H1 (cell line): ENCODE results near the gene GPR15LG. TPM values are rescaled to one million over a fixed set of nuclear protein-coding genes. Genes with fewer than 3 reads are reported as not detected.

Source experiments
- CTCF ChIA-PET: fragments of 300-600 bp; sonication (Branson Sonifier 250); formaldehyde crosslinking; loops from one replicate; lab custom pipeline; 2021; ENCODE audit not compliant: partially characterized antibody; lab: Charles Lee
- POLR2A ChIA-PET: fragments of 300-600 bp; sonication (Branson Sonifier 250); formaldehyde crosslinking; loops from one replicate; lab custom pipeline; 2021; ENCODE audit warnings: inconsistent platforms; ENCODE audit not compliant: partially characterized antibody; lab: Charles Lee
- DNase-seq, 2 experiments: peaks; one replicate each; pipeline versions ENCODE4 v3.0.0 to v3.0.0-alpha.2; 2010 to 2022; ENCODE audit warnings: low spot score in 2 of 2, low read depth in 1 of 2, mixed read lengths in 1 of 2
- FAIRE-seq: peaks from 2 replicates; lab custom pipeline; 2011; peaks lifted over from hg19 to GRCh38; lab: Jason Lieb, UNC
- H2AFZ ChIP-seq: 2 replicates; pipeline ENCODE4 v1.8.1; 2012; ENCODE audit warnings: low read length, inconsistent platforms
- H2AK5ac ChIP-seq: 2 replicates; pipeline ENCODE4 v1.6.1; 2013; ENCODE audit warnings: low read depth, low read length
- H2BK120ac ChIP-seq: replicated peaks from 2 replicates; pipeline ENCODE3; 2013; ENCODE audit warnings: low read depth, low read length, inconsistent platforms
- H2BK12ac ChIP-seq: 2 replicates; pipeline ENCODE4 v1.6.1; 2013; ENCODE audit warnings: low read depth, low read length
- H2BK15ac ChIP-seq: 2 replicates; pipeline ENCODE4 v1.6.1; 2013; ENCODE audit warnings: low read length
- H2BK20ac ChIP-seq: 2 replicates; pipeline ENCODE4 v1.6.1; 2013; ENCODE audit warnings: low read length
- H2BK5ac ChIP-seq: 2 replicates; pipeline ENCODE4 v1.6.1; 2013; ENCODE audit warnings: low read depth, low read length
- H3K14ac ChIP-seq: 2 replicates; pipeline ENCODE4 v1.6.1; 2013; ENCODE audit warnings: inconsistent platforms; ENCODE audit not compliant: insufficient read length
- H3K18ac ChIP-seq: 2 replicates; pipeline ENCODE4 v1.6.1; 2013; ENCODE audit warnings: low read length; ENCODE audit errors: extremely low read depth
- H3K23ac ChIP-seq: 2 replicates; pipeline ENCODE4 v1.6.1; 2013; ENCODE audit warnings: inconsistent platforms; ENCODE audit not compliant: insufficient read length
- H3K23me2 ChIP-seq: 2 replicates; pipeline ENCODE4 v1.6.1; 2013; ENCODE audit warnings: low read depth, low read length
- H3K27ac ChIP-seq: 2 replicates; pipeline ENCODE4 v1.6.1; 2011; ENCODE audit warnings: low read depth, low read length, inconsistent platforms
- H3K27me3 ChIP-seq, 4 experiments: replicated peaks in 1 of 4; 1 replicate in 1 of 4; 2 replicates in 3 of 4; pipeline versions ENCODE4 v1.6.1 to v1.8.1; 2011 to 2013; ENCODE audit warnings: low read length in 3 of 4, mild to moderate bottlenecking in 3 of 4, inconsistent platforms in 2 of 4, mixed read lengths in 2 of 4, moderate library complexity in 1 of 4; ENCODE audit not compliant: control insufficient read depth in 3 of 4, insufficient read depth in 3 of 4; ENCODE audit errors: extremely low read depth in 1 of 4
- H3K36me3 ChIP-seq, 4 experiments: 2 replicates each; pipeline versions ENCODE4 v1.6.1 to v1.8.1; 2011 to 2013; ENCODE audit warnings: mild to moderate bottlenecking in 4 of 4, low read length in 3 of 4, moderate library complexity in 2 of 4, control low read depth in 1 of 4, inconsistent platforms in 1 of 4; ENCODE audit not compliant: insufficient read depth in 4 of 4, control insufficient read depth in 2 of 4
- H3K4ac ChIP-seq: replicated peaks from 2 replicates; pipeline ENCODE3; 2013; ENCODE audit warnings: low read length, low read depth, mixed read lengths, inconsistent platforms; ENCODE audit not compliant: insufficient read length
- H3K4me1 ChIP-seq, 4 experiments: replicated peaks in 1 of 4; 1 replicate in 1 of 4; 2 replicates in 3 of 4; pipeline versions ENCODE4 v1.6.1 to v1.8.1; 2011 to 2013; ENCODE audit warnings: low read length in 3 of 4, inconsistent platforms in 2 of 4, mixed read lengths in 1 of 4; ENCODE audit not compliant: insufficient read depth in 4 of 4, control insufficient read depth in 3 of 4
- H3K4me2 ChIP-seq, 2 experiments: 2 replicates each; pipeline versions ENCODE4 v1.6.1 to v1.8.1; 2011 to 2013; ENCODE audit warnings: low read depth in 2 of 2, low read length in 2 of 2, control low read depth in 1 of 2, inconsistent platforms in 1 of 2, mild to moderate bottlenecking in 1 of 2; ENCODE audit not compliant: insufficient read depth in 1 of 2
- H3K4me3 ChIP-seq, 4 experiments: fragments of 200-600, 300-600 bp in 1 of 4; sonication (generic), shearing (Covaris generic), sonication (Bioruptor Twin) in 1 of 4; 2 replicates each; pipeline versions ENCODE4 v1.5.1 to v1.8.1; 2011 to 2016; ENCODE audit warnings: low read length in 4 of 4, low read depth in 3 of 4, control low read depth in 2 of 4, inconsistent platforms in 2 of 4, mild to moderate bottlenecking in 2 of 4, mixed read lengths in 1 of 4, moderate library complexity in 1 of 4; ENCODE audit not compliant: insufficient read depth in 2 of 4; ENCODE audit errors: extremely low read depth in 1 of 4
- H3K56ac ChIP-seq: replicated peaks from 2 replicates; pipeline ENCODE3; 2013; ENCODE audit warnings: low read depth, mild to moderate bottlenecking, mixed read lengths, low read length, inconsistent platforms; ENCODE audit not compliant: insufficient read length
- H3K79me1 ChIP-seq: 2 replicates; pipeline ENCODE4 v1.6.1; 2013; ENCODE audit warnings: low read depth, low read length, control low read depth
- H3K79me2 ChIP-seq, 2 experiments: 2 replicates each; pipeline versions ENCODE4 v1.6.1 to v1.8.1; 2012 to 2013; ENCODE audit warnings: low read length in 2 of 2, mild to moderate bottlenecking in 2 of 2, inconsistent platforms in 1 of 2; ENCODE audit not compliant: insufficient read depth in 2 of 2, control insufficient read depth in 1 of 2
- H3K9ac ChIP-seq, 4 experiments: replicated peaks in 1 of 4; 1 replicate in 1 of 4; 2 replicates in 3 of 4; pipeline versions ENCODE4 v1.6.1 to v1.8.1; 2011 to 2013; ENCODE audit warnings: low read depth in 3 of 4, low read length in 3 of 4, control low read depth in 2 of 4, mild to moderate bottlenecking in 2 of 4, moderate library complexity in 2 of 4, inconsistent platforms in 1 of 4; ENCODE audit errors: extremely low read depth in 1 of 4
- H3K9me3 ChIP-seq, 2 experiments: 2 replicates each; pipeline versions ENCODE4 v1.6.1 to v1.8.1; 2012 to 2013; ENCODE audit warnings: mild to moderate bottlenecking in 2 of 2, moderate library complexity in 2 of 2, control low read depth in 1 of 2, inconsistent platforms in 1 of 2, low read depth in 1 of 2, low read length in 1 of 2, mixed read lengths in 1 of 2; ENCODE audit not compliant: insufficient read depth in 2 of 2
- H4K20me1 ChIP-seq, 2 experiments: replicated peaks in 1 of 2; 2 replicates each; pipeline versions ENCODE3 to v1.8.1; 2011 to 2013; ENCODE audit warnings: inconsistent platforms in 2 of 2, low read length in 2 of 2, mild to moderate bottlenecking in 1 of 2; ENCODE audit not compliant: insufficient read depth in 2 of 2, control insufficient read depth in 1 of 2
- H4K5ac ChIP-seq: 2 replicates; pipeline ENCODE4 v1.6.1; 2013; ENCODE audit warnings: low read length, low read depth, mixed read lengths, inconsistent platforms; ENCODE audit not compliant: insufficient read length
- H4K8ac ChIP-seq: 2 replicates; pipeline ENCODE4 v1.8.0; 2013; ENCODE audit warnings: mild to moderate bottlenecking, moderate library complexity, low read length, inconsistent platforms; ENCODE audit not compliant: insufficient read depth; ENCODE audit errors: extremely low read depth
- H4K91ac ChIP-seq: replicated peaks from 2 replicates; pipeline ENCODE3; 2013; ENCODE audit warnings: low read length, mixed read lengths, inconsistent platforms; ENCODE audit not compliant: insufficient read length
- EP300 ChIP-seq, 2 experiments: IDR thresholded peaks; 1 replicate in 1 of 2; 2 replicates in 1 of 2; pipeline ENCODE4 v1.6.1; 2011 to 2012; ENCODE audit warnings: low read depth in 2 of 2, low read length in 2 of 2, mild to moderate bottlenecking in 2 of 2, borderline replicate concordance in 1 of 2, inconsistent platforms in 1 of 2, moderate library complexity in 1 of 2
- HDAC6 ChIP-seq: IDR thresholded peaks from one replicate; pipeline ENCODE4 v1.7.1; 2012; ENCODE audit warnings: low read depth, mild to moderate bottlenecking, inconsistent platforms, low read length, moderate library complexity
- POU5F1 ChIP-seq: IDR thresholded peaks from 2 replicates; pipeline ENCODE4 v1.6.1; 2011; ENCODE audit warnings: low read depth, mild to moderate bottlenecking, low read length, moderate library complexity
- TCF12 ChIP-seq: IDR thresholded peaks from 2 replicates; pipeline ENCODE4 v1.6.1; 2011; ENCODE audit warnings: low read depth, mild to moderate bottlenecking, low read length
- whole genome bisulfite sequencing, 2 experiments: shearing (Covaris generic) in 1 of 2; methylation state at CpG; one replicate each; pipeline versions ENCODE4 v1.1.6 to v1.1.7; 2013 to 2015; ENCODE audit warnings: low lambda C conversion rate in 2 of 2, mixed read lengths in 2 of 2, inconsistent platforms in 1 of 2, low coverage in 1 of 2, missing lambda C conversion rate in 1 of 2; ENCODE audit not compliant: insufficient replicate concordance in 2 of 2, insufficient coverage in 1 of 2, insufficient read length in 1 of 2; ENCODE audit errors: extremely low coverage in 1 of 2, missing lambda C conversion rate in 1 of 2; 5-methylcytosine and 5-hydroxymethylcytosine counted together
- polyA plus RNA-seq, 7 experiments: library from polyadenylated mRNA; depleted of rRNA in 3 of 7; stranded (reverse) in 5 of 7; unstranded in 2 of 7; fragments of >200 nt in 5 of 7; fragments of 200-250 nt in 2 of 7; gene quantifications; 1 replicate in 5 of 7; 2 replicates in 1 of 7; 4 replicates in 1 of 7; pipeline versions ENCODE4 v1.2.1 to v1.2.3, GENCODE V29; 2011 to 2013; ENCODE audit warnings: missing spikeins in 2 of 7, mixed read lengths in 2 of 7
- total RNA-seq: library from RNA; stranded (reverse); fragmentation: NEBNext Ultra II Directional; extraction: Animal tissue kit (Norgen Biotek cat#: 25700); gene quantifications from 2 replicates; pipeline ENCODE4 v1.2.1, GENCODE V29; 2021
- TF ChIP-seq, protein P1 (sequence below): IDR thresholded peaks from 2 replicates; pipeline ENCODE4 v1.6.1; 2012; ENCODE audit warnings: inconsistent platforms

Gene GPR15LG
- total and polyA plus RNA-seq, 2 of the 8 experiments (the other 6 are each of a cell fraction or from before 2014, with no cell fraction given): not detected

DNA sequence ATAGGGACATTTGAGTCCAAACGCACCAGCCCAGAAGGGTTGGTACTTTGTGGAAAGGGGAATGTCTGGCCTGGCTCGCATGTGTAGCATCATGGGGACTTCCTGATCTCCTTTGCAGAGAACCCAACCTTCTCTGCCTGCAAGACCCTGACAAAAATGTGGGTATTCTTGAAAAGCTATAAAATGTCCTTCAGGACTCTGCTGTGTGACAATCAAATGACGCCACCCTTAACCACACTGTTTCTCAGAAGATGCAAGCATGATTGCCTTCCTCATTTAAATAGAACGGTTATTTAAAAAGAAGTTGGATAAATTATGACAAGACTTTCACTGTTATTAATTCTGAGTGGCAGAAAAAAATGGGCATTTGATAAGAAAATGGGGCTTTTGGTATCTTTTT, 15.1 kb upstream of the GPR15LG start:
- Histone ChIP-seq H3K9ac (no peak overlapping the region), H3K23ac (no peak overlapping the region), H3K9me3 (no peaks in the 10 kb centered on the region), H3K79me2 (no peaks in the 10 kb centered on the region), H3K79me1 (no peaks in the 10 kb centered on the region), H4K8ac (no peak overlapping the region), H3K23me2 (no peaks in the 10 kb centered on the region), H3K27ac (no peak overlapping the region), H3K4ac (no peak overlapping the region), H2AK5ac (no peak overlapping the region), H3K4me2 (0 out of 4 replicates have a peak overlapping the region, but pooled peaks of 1 of the 2 experiments have one; percentile 7), H2BK120ac (no peak overlapping the region), H2BK20ac (no peak overlapping the region), H3K27me3 (no peaks in the 10 kb centered on the region), H2AFZ (no peak overlapping the region), H3K4me1 (peaks cover 2 to 25% (median 19%) of the 10 kb centered on the region in 4 experiments; a peak in 6 of 7 replicates), H4K20me1 (no peaks in the 10 kb centered on the region), H2BK12ac (no peak overlapping the region), H4K5ac (no peak overlapping the region), H3K18ac (no peak overlapping the region), H4K91ac (no peak overlapping the region), H3K56ac (no peak overlapping the region), H3K14ac (no peak overlapping the region), H3K4me3 (no peak overlapping the region), H3K36me3 (peaks cover 0 to 6% (median 2%) of the 10 kb centered on the region in 4 experiments; a peak in 3 of 8 replicates), H2BK5ac (no peak overlapping the region), H2BK15ac (no peak overlapping the region)
- WGBS, 2 experiments: 93% methylated on average over 4 of the region's 4 CpGs; no CpG with 5 or more reads in 1 of the 2 experiments
- CTCF ChIA-PET: interaction anchor here (1.3 to 10.9 kb wide), 7 partner anchors 10 to 109 kb away, joined by 3 to 95 read pairs (median 5); no protein-coding TSS in a partner anchor
- DNase-seq: no peak
- POLR2A ChIA-PET: interaction anchor here (0.9 to 2.1 kb wide), 7 partner anchors 11 to 33 kb away, joined by 3 to 13 read pairs (median 4); partner anchors contain the start of gene GHITM
- FAIRE-seq: no peak
- TF ChIP-seq HDAC6 (no peak), EP300 (IDR thresholded peaks at IDR 0.05; ENCODE audit: borderline replicate concordance in 1 of 2, low read depth in 2 of 2, low read length in 2 of 2) (no peak), POU5F1 (no peak), TCF12 (no peak)
- TF ChIP-seq, protein P1, sequence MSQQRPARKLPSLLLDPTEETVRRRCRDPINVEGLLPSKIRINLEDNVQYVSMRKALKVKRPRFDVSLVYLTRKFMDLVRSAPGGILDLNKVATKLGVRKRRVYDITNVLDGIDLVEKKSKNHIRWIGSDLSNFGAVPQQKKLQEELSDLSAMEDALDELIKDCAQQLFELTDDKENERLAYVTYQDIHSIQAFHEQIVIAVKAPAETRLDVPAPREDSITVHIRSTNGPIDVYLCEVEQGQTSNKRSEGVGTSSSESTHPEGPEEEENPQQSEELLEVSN: no peak
